Uterus (tissue), 2 donors: ENCODE results near the gene TSC22D2.

Experiments
- CTCF ChIP-seq, 4 experiments: fragments of 200-600 bp in 2 of 4; fragments of 450-650 bp in 2 of 4; sonication (generic) in 2 of 4; IDR thresholded peaks; one replicate each; pipeline ENCODE4 v1.5.1; 2016 to 2019; ENCODE audit warnings: antibody characterized with exemption in 4 of 4, mild to moderate bottlenecking in 2 of 4, moderate library complexity in 1 of 4
- POLR2A ChIP-seq, 2 donors: fragments of 450-650 bp; IDR thresholded peaks; one replicate each; pipeline ENCODE4 v1.6.1; 2016; ENCODE audit warnings: antibody characterized with exemption in 2 of 2, mild to moderate bottlenecking in 1 of 2, moderate library complexity in 1 of 2

- no peak for TF ChIP-seq CTCF (IDR thresholded peaks at IDR 0.05)
- TF ChIP-seq POLR2A (IDR thresholded peaks at IDR 0.05): no peak
These were observed 53.3 kb downstream of the TSC22D2 start for GRCh38 chr3:150461399-150461798.
